ENCODE results near the gene UMODL1. TPM values are rescaled to one million over a fixed set of nuclear protein-coding genes. Genes with fewer than 3 reads are reported as not detected.
A peak's percentile ranks its signal among the peaks of the same experiment; 100 is the strongest.

Gene UMODL1
- total and polyA plus RNA-seq, 2 donors (not counting 3 experiments of a cell fraction or from before 2014, with no cell fraction given) = not detected

GRCh38 chr21:42057851-42058437 is 13.2 kb upstream of the UMODL1 start:
- peak overlapping the region; percentile 22 for H3K9ac ChIP-seq (replicated peaks; ENCODE audit: extremely low read depth, insufficient read depth, low read length)
- CTCF ChIA-PET = interaction anchor here (1.2 to 2.2 kb wide), 3 partner anchors 50 to 280 kb away, joined by 3 to 10 read pairs (median 5); no protein-coding TSS in a partner anchor
- TF ChIP-seq GATA2 (IDR thresholded peaks at IDR 0.05; ENCODE audit: insufficient read depth, insufficient read length, low read depth, low read length) (no peak), MYC (IDR thresholded peaks at IDR 0.05; ENCODE audit: low read depth, low read length) (no peak), EZH2 (IDR thresholded peaks at IDR 0.05; ENCODE audit: borderline replicate concordance, low read depth, low read length, severe bottlenecking) (no peak), JUN (IDR thresholded peaks at IDR 0.05; ENCODE audit: borderline replicate concordance, insufficient read depth, insufficient read length, low read depth) (no peak), POLR2A (IDR thresholded peaks at IDR 0.05; ENCODE audit: low read depth, low read length) (no peak), FOS (IDR thresholded peaks at IDR 0.05; ENCODE audit: borderline replicate concordance, insufficient read depth, low read length) (no peak), POLR2AphosphoS5 (IDR thresholded peaks at IDR 0.05; ENCODE audit: insufficient read depth, low read depth, low read length) (no peak), CTCF (IDR thresholded peaks at IDR 0.05; ENCODE audit: extremely low read depth in 1 of 2, insufficient read depth in 1 of 2, low read depth in 1 of 2, low read length in 2 of 2) (no peak), MAX (IDR thresholded peaks at IDR 0.05; ENCODE audit: insufficient read depth, insufficient read length) (no peak)
- intact Hi-C loops (cut with micrococcal nuclease) = loop anchor here (2.0 to 5.0 kb wide), 3 partner anchors 39 to 99 kb away; no protein-coding TSS in a partner anchor
- peak overlapping the region; percentile 46 for H3K27ac ChIP-seq (ENCODE audit: insufficient read depth, low read depth, low read length)
- no peaks in the 10 kb centered on the region for H3K36me3 ChIP-seq (ENCODE audit: control insufficient read depth in 2 of 2, extremely low read depth in 1 of 2, insufficient read depth in 2 of 2, low read length in 2 of 2)
- dilution Hi-C loops (cut with MboI; ENCODE audit: extremely low pct_ligation_motif_present, low sequenced_read_pairs) = no loop called here
- no peaks in the 10 kb centered on the region for H3K79me2 ChIP-seq (ENCODE audit: control insufficient read depth, insufficient read depth, low read length)
- FAIRE-seq (peak; percentile 69), DNase-seq (ENCODE audit: low read depth, low spot score) (peak; percentile 13)
- H3K4me1 ChIP-seq (ENCODE audit: control insufficient read depth, extremely low read depth, insufficient read depth, low read length) = peaks cover 23% of the 10 kb centered on the region
- H3K9me1 ChIP-seq (replicated peaks; ENCODE audit: control insufficient read depth, extremely low read depth, insufficient read depth, low read length) = no peaks in the 10 kb centered on the region
- H3K4me2 ChIP-seq (ENCODE audit: insufficient read depth, low read length) = peak overlapping the region; percentile 9
- peak overlapping the region; percentile 54 for H2AFZ ChIP-seq (ENCODE audit: low read depth, low read length)
- H3K4me3 ChIP-seq (replicated peaks in 1 of 3; ENCODE audit: insufficient read depth in 1 of 3, low read depth in 1 of 3, low read length in 3 of 3) = no peak overlapping the region
- H3K27me3 ChIP-seq (ENCODE audit: control insufficient read depth in 2 of 2, insufficient read depth in 2 of 2, low read length in 2 of 2) = peaks cover 0 to 2% of the 10 kb centered on the region in 2 experiments
- no TSS peak for BruUV-seq (replicated peaks)
- H3K9me3 ChIP-seq (replicated peaks; ENCODE audit: control insufficient read depth, insufficient read depth, low read length) = no peaks in the 10 kb centered on the region
- POLR2A ChIA-PET = no interaction called here
- H4K20me1 ChIP-seq (replicated peaks; ENCODE audit: control insufficient read depth, extremely low read depth, insufficient read depth, low read length) = no peaks in the 10 kb centered on the region

Data from endothelial cell of umbilical vein (primary cell).